NCI-H2107 (cell line): Measurements from ENCODE around the gene THRSP.
A peak's percentile ranks its signal among the peaks of the same experiment; 100 is the strongest.
"Not testable (repeated sequence)": the region's sequence is repeated elsewhere in the genome, so short reads cannot be mapped to it uniquely, and the experiment has no call there.

ENCODE experiments used
- DNase-seq: peaks from one replicate; lab custom pipeline; 2025; lab: John Stamatoyannopoulos, UW

Gene THRSP

DNA sequence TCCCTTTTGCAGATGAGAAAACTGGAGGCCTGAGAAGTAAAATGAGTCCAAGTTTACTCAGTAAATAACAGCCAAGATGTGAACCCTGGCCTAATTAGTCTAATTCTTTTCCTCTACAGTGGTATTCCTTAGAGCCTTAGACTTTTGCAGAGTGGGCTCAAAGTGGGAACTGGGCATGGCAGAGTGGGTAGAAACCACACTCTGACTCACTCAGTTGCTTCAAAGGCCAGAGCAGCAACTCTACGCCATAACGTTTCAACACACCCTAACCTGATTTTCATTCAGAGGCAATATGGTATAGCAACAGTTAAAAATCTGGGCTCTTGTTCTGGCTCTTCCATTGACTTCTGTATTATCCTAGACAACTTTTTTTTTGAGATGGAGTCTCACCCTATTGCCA lies 2.8 kb downstream of the THRSP start:
- DNase-seq: no peak

DNA sequence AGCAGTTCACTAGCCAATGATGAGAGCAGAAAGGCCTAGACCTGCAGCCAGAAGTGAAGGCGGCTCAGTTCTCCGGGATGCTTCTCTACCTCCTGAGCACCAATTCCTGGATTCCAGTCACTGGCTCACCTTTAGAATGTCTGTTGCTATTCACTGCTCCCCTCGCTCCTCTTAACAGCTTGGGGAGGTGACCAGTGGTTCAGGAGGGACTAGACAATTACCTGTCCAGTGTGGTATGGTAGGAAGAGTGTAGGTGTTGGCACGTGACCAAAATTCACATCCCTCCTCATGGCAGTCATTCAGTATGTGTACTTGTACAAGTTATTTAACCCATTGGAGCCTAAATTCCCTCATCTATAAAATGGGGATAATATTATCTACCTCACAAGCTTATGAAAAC lies 4.0 kb downstream of the THRSP start:
- DNase-seq: no peak

DNA sequence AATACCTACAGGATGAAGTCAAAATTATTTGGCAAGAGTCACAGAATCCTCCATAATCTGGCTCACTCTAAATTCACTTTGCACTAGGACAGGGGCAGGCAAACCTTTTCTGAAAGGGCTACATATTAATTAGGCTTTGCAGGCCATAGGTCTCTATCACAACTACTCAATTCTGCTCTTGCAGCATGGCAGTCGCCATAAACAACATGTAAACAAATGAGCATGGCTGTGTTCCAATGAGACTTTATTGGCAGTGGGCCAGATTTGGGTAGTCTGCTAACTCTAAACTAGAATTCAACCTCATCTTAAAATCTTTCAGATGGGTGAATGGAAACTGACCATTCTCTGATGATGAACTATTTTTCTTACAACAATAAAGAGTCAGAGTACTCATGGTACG lies 5.8 kb downstream of the THRSP start:
- DNase-seq: no peak

DNA sequence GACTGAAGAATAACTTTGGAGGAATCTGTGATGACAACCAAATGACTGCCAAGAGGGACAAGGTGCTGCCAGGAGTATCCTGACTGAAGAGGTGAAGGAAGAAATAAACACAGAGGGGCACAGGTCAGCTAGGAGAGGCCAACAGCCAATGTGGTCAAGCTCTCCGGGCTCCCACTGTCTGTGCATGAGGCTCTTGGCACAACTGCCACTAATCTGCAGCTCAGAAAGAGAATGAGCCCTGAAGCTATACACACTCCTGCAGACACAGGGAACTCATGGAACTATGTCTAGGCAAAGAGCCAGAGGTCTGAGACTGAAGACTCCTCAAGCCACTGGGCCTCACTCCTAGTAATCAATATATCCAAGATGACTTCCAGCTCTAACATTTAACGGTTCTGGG lies 7.0 kb downstream of the THRSP start:
- no peak for DNase-seq

DNA sequence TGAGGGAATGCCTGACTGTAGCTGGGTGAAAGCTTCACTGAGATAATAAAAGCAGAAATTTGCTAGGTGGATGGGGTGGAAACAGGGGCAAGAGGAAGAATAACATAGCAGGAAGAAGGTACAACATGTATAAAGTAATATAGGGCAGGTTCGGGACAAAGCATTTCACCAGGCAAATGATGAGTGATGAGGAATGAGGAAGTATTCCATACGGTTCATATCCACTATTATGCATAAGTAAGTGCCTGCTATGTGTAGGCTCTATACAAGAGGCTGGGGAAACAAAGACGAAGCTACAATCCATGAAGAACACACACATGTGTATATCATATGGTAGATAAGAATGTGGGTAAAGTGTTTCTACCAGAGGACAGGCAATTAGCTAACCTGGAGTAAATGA lies 8.1 kb downstream of the THRSP start:
- DNase-seq: no peak

DNA sequence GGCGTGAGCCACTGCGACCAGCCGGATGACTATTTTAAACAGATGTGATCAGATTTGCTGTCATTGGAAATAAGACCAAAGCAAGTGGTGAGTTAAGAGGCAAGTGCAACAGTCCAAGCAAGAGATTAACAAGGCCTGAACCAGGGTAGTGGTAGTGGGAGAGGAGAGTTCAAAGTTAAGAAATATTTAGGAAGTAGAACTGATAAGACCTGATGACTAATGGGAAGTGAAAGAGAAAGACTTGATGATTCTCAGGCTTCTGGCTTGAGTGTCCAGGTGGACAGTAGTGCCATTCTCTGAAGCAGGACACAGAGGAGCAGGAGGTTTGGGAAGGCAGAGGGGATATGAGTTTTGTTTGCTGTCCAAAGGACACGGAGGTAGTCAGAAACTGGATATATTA lies 8.8 kb downstream of the THRSP start:
- DNase-seq: no peak

DNA sequence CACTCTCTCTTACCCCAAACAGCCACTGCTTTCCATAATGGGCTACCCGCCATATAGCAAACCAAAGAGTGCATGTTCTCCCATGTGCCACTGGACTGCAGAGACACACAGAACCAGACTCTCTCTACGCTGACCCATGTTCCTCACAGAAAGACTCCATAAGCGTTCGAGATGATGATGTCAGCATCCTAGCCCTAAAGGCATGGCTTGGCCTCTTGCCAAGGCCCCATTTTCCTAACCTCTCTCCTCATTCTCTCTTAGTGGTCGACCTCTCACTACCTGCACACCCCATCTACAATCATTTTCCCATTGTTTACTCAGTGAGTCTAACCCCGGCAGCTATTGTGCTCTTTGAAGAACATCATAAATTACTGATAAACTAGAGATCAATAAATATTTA lies 11.1 kb downstream of the THRSP start:
- no peak for DNase-seq

DNA sequence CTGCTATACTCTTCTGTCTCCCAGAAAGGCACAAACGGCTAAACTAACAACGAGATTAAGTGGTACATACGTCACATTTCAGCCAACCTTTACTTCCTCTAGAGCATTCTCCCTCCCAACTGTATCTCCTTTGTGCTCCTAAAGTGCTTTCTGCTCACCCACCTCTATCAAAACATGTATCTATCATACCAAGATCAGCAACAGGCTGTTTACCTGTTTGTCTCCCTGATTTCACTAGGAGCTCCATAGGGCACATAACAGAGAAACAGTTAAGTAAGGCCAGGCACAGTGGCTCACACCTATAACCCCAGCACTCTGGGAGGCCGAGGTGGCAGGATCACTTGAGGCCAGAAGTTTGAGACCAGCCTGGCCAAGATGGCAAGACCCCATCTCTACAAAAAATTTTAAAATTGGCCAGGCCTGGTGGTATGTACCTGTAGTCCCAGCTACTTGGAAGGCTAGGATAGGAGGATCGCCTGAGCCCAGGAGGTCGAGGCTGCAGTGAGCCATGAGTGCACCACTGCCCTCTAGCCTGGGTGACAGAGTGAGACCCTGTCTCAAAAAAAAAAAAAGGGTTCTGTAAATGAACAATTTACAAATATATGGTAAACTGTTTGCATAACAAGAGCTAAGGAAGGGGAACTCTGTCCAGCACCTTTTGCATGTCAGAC lies 13.2 kb downstream of the THRSP start:
- DNase-seq: no peak

DNA sequence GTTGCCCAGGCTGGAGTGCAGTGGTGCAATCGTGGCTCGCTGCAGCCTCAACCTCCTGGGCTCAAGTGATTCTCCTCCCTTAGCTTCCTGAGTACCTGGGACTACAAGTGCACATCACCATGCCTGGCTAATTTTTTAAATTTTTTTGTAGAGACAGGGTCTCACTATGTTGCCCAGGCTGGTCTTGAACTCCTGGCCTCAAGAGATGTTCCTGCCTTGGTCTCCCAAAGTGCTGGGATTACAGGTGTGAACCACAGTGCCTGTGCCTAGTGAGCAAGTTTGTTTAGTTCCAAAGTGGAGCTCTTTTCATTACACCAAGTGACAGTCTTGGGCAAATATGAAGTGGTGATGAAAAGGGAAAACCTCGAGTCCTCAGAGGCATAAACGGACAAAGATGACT lies 13.9 kb downstream of the THRSP start:
- DNase-seq: not testable (repeated sequence)

DNA sequence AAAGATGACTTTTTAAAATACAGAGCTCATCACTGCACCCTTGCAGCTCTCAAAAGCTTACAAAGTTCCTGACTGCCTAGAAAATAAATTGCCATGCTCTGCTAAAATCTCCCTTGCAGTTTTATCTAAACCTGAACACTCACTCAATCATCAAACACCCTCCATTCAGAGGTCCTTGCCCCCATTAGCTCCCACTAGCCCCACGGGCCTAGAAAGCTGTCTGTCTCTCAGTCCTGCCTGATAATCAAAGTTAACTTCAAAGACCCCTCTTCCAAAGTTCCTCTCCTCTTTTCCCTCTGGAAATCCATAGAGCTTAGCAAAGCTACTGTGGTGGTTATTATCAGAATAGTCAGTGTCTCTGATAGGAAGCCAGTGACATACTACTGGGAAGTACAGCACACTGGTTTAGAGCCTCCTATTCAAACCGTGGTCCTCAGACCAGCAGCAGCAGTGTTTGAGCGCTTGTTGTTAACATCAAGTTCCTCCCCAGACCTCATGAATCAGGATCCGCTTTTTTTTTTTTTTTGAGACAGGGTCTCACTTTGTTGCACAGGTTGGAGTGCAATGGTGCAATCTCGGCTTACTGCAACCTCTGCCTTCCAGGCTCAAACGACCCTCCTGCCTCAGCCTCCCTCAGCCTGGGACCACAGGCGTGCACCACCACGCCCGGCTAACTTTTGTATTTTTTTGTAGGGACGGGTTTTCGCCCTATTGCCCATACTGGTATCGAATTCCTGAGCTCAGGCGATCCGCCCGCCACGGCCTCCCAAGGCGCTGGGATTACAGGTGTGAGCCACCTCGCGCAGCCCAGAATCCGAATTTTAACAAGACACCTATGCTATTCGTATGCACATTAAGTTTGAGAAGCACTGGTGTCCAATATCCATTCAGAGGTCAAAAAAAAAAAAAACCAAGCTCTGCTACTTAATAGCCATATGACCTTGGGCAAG lies 14.8 kb downstream of the THRSP start:
- DNase-seq: no peak

DNA sequence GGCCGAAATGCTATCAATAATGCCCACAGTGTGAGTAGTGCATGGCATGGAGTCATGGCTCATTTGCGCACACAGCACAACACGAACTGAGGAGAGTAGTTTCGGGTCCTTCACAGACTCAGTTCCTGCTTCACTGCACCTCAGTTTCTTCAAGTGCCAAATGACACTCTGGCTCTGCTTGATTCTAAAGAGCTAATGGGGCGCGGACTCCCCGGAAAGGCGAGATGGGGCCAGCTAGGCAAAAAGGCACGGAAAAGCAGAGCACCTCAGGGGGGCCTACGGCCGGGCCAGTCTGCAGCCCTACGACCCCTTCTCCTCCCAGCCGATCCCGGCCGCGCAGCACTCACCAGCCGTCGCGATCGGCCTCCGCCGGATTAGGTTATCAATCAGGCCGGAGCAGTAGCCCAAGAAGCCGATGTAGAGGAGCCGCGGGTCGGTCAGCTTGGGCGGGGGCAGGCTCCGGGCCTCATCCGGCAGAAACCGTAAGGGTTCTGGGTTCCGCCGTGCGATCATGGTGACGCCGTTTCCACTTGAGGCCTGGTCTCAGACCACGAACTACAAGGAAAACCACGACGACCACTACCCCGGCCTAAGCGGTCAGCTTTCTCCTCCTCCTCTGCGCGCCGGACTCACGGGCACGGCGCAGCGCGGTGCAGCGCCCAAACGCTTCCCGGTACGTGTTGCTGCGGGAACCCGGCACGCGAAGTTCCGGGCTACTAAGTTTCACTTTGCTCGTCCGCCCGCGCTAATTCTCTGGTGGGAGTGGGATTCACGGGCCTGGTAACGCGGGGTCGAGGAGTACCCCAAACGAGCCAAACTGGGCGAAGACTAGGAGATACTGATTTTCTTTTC lies 15.8 kb downstream of the THRSP start, which contains the start of gene NDUFC2:
Gene NDUFC2, minus strand, starts transcription at position 631 of the 852 bp plus-strand sequence. Its CDS starts 118 bp downstream, at position 513.
- peak; percentile 34 for DNase-seq

DNA sequence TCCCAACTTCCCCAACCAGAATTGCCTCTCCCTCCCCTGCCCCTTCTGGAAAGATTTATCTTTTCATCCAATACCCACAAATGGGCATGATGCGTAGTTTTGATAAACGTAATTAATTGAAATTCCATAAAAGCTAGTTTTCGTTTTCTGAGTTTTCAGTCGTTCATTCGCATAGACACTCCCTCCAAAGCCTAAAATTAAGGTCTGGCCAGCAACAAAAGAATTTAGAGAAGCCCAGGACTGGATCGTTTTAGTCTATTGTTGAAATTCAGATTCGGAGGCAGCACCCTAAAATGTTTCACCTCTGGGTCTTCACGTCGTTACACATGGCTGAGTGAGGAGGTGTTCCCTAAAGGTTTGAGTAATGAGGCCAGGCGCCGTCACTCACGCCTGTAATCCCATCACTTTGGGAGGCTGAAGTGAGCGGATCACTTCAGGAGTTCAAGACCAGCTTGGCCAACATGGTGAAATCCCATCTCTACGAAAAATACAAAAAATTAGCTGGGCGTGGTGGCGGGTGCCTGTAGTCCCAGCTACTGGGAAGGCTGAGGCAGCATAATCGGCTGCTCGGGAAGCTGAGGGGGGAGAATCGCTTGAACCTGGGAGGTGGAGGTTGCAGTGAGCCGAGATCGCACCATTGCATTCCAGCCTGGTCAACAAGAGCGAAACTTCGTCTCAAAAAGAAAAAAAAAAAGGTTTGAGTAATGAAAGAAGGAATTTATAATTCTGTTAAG lies 16.6 kb downstream of the THRSP start:
- no peak for DNase-seq

DNA sequence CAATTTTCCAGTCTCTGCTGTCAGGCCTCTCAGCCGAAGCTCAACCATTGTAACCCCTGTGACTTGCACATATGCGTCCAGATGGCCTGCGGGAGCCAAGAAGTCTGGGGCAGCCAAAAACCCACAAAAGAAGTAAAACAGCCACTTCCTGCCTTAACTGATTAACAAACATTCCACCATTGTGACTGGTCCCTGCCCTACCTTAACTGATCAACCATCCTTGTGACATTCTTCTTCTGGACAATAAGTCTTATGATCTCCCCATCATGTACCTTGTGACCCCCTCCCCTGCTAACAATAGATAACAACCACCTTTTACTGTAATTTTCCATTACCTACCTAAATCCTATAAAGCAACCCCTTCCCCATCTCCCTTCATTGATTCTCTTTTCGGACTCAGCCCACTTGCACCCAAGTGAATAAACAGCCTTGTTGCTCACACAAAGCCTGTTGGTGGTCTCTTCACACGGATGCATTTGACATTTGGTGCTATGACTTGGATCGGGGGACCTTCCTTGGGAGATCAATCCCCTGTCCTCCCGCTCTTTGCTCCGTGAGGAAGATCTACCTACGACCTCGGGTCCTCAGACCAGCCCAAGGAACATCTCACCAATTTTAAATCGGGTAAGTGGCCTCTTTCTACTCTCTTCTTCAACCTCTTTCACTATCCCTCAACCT lies 17.3 kb downstream of the THRSP start:
- DNase-seq: no peak

DNA sequence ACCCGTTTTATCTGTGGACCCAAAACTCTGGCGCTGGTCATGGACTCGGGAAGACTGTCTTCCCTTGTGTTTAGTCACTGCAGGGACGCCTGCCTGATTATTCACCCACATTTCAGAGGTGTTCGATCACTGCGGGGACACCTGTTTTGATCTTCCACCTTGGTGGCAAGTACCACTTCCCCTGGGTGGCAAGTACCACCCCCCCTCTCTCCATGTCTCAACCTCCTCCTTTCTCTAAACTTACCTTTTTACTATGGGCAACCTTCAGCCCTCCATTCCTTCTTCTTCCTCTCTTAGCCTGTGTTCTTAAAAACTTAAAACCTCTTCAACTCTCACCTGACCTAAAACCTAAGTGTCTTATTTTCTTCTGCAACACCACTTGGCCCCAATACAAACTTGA lies 17.9 kb downstream of the THRSP start:
- DNase-seq: no peak

DNA sequence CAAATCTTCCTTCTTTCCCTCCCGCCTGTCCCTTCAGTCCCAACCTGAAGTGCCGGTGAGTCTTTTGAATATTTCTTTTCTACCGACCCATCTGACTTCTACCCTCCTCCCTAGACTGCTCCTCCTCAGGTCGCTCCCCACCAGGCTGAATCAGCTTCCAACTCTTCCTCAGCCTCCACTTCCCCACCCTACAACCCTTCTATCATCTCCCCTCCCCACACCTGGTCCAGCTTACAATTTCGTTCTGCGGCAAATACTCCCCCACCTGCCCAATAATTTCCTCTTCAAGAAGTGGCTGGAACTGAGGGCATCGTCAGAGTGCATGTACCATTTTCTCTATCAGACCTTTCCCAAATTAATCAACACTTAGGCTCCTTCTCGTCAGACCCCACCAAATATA lies 18.5 kb downstream of the THRSP start:
- DNase-seq: no peak

DNA sequence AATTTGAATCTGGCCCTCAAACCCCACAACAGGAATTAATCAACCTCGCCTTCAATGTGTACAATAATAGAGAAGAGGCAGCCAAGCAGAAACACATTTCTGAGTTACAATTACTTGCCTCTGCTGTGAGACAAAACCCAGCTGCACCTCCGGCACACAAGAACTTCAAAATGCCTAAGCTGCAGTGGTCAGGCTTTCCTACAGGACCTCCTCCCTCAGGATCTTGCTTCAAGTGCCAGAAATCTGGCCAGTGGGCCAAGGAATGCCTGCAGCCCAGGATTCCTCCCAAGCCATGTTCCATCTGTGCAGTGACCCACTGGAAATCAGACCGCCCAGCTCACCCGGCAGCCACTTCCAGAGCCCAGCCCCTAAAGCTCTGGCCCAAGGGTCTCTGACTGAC lies 19.4 kb downstream of the THRSP start:
- DNase-seq: no peak

DNA sequence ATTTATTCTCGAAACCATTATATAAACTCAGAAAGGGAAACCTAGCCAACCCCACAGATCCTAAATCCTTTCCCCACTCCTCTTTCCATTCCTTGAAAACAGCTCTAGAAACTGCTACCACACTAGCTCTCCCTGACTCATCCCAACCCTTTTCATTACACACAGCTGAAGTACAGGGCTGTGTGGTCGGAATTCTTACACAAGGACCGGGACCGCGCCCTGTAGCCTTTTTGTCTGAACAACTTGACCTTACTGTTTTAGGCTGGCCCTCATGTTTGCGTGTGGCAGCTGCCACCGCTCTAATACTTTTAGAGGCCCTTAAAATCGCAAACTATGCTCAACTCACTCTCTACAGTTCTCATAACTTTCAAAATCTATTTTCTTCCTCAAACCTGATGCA lies 20.8 kb downstream of the THRSP start:
- DNase-seq: not testable (repeated sequence)

DNA sequence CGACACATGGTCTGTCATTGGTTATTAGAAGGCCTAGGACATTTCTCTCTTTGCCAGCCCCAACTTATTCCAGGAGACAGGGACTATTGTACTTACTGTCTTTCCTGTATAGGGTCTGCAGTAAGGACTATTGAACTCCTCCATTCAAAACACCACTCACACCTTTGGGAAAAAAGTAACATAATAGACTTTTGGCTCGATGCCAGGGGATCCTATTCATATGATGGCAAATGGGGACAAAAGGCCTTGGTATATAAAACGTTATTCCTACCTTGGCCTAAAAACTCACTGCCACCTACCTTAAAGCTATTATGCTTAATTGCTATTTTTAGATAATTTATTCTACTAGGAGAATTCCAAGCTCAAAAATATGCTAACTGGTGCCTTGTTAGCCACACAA lies 22.3 kb downstream of the THRSP start:
- DNase-seq: no peak

DNA sequence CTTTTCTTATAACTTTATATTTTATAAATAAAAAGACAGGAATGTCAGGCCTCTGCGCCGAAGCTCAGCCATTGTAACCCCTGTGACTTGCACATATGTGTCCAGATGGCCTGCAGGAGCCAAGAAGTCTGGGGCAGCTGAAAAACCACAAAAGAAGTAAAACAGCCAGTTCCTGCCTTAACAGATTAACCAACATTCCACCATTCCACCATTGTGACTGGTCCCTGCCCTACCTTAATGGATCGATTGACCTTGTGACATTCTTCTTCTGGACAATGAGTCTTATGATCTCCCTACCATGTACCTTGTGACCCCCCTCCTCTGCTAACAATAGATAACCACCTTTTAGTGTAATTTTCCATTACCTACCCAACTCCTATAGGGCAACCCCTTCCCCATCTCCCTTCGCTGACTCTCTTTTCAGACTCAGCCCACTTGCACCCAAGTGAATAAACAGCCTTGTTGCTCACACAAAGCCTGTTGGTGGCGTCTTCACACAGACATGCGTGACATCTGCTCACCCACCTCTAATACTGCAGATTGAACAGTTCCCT lies 22.9 kb downstream of the THRSP start:
- DNase-seq: not testable (repeated sequence)

DNA sequence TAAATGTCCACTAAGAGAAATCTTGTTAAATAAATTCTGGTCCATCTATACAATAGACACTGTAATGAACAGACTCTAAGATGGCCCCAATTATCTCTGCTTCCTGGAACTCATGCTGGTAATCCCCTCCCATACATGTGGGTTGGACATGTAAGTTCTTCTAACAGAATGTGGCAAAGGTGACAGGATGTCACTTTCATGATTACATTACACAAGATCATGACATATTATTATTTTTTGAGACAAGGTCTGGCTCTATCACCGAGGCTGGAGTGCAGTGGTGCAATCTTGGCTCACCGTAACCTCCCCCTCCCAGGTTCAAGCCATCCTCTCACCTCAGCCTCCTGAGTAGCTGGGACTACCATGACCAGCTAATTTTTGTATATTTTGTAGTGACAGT lies 30.6 kb downstream of the THRSP start:
- DNase-seq: no peak
